Stimulated activated CD4-positive, alpha-beta T cell treated with anti-CD3 and anti-CD28 coated beads, TNF-alpha, amount 100 ng/mL, for 24 hours (primary cell): ENCODE data around the gene ACIN1.
"Not testable (repeated sequence)": the region's sequence is repeated elsewhere in the genome, so short reads cannot be mapped to it uniquely, and the experiment has no call there.

ENCODE experiments used
- DNase-seq, 3 experiments: peaks; one replicate each; pipeline ENCODE4 v3.0.0-alpha.2; 2020; ENCODE audit warnings: low read depth in 3 of 3

ACIN1 gene

DNA sequence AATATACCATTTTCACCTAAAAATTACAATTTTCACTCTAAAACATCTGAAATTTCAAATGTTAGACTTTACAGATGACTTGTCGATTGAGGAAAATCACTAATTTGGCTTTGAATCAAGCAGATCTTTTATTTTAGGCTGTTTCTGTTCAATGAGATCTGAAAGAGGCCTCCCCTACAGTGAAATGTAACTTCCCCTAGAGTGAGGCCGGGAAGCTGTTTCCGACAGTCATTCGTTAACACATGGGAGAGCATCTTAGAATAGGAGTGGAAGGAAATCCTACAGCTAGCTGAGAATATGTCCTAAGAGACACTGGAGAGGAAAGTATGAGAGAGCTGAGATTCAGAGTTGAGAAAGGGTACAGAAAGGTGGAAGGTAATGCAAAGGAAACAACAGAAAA, 79.3 kb downstream of the ACIN1 start:
- DNase-seq: no peak

GRCh38 chr14:23013749-23014054, 81.2 kb downstream of the ACIN1 start:
- not testable (repeated sequence) for DNase-seq

DNA sequence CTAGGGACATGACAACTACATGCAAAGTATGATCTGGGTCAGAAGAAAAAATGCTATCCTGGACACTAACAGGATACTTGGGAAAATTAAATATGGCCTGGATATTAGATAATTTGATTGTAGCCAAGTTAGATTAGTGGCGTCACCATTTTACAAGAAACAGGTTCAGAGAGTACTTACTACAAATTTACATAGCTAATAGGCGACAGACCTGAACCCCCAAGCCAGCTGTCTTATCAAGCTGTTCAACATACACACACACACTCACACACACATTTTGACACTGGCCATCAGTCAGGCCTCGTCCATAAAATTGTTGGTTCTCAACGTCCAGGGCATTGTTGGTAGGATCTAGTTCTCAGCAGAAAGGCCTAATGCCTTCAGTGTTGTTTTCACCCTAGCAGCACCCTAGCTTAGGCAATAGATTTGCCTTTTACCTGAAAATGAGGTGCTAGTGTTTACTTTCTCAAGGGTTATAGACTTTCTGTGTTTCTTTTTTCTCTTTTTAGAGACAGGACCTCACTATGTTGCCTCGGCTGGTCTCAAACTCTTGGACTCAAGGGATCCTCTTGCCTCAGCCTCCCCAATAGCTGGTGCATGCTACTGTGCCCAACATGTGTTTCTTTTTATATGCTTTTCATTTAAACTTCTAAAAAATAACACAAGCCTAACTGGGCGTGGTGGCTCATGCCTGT, 81.7 kb downstream of the ACIN1 start:
- no peak for DNase-seq

DNA sequence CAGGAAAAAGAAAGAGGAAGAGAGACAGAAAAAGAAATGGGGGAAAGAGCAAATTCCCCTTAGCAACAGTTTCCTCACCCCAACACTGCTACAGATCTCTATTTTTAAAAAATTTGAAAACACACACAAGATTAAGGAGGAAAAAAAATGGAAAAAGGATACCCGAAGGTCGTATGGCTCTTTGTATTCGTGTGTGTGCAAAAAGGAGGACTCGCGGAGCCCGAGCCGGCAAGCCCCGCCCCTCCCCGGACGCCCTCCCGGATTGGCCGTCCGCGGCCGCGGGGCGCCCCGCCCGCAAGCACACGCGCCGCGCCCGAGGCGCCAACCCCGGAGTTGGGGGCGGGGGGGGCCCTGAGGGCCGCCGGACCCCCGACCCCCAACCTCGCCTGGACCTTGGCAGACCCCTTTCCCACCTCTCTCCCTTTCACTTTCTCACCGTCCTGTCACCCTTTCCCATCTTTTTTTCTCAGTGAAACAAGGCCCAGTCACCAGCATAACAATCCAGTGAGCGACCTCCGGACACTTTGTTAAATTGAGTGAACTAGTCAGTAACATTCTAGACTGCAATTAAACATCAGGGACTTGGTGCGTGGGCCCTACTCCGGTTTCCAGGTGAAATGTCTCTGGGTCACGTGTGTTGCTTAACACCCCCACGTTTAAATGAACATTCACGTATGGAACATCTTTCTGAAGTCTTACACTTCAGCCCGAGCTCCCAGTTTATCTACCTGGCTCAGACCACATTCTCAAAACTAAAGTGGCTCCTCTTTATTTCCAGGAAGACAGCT, 84.8 kb downstream of the ACIN1 start, which contains the start of gene C14orf93:
Gene C14orf93, minus strand, starts transcription at position 205 of the 788 bp plus-strand sequence. CDS start 11,120 bp downstream, outside the sequence.
- peak; percentile 61 to 83 (median 64) for DNase-seq

- no peak for DNase-seq
These were observed 85.4 kb downstream of the ACIN1 start for GRCh38 chr14:23009483-23009938.

- DNase-seq: no peak
These were observed 86.1 kb downstream of the ACIN1 start for GRCh38 chr14:23008831-23009230.
